Central memory CD4-positive, alpha-beta T cell (primary cell): ENCODE results near the gene SASH1.

Experiments
- DNase-seq: peaks from one replicate; pipeline ENCODE4 v3.0.0; 2022

Gene SASH1

DNA sequence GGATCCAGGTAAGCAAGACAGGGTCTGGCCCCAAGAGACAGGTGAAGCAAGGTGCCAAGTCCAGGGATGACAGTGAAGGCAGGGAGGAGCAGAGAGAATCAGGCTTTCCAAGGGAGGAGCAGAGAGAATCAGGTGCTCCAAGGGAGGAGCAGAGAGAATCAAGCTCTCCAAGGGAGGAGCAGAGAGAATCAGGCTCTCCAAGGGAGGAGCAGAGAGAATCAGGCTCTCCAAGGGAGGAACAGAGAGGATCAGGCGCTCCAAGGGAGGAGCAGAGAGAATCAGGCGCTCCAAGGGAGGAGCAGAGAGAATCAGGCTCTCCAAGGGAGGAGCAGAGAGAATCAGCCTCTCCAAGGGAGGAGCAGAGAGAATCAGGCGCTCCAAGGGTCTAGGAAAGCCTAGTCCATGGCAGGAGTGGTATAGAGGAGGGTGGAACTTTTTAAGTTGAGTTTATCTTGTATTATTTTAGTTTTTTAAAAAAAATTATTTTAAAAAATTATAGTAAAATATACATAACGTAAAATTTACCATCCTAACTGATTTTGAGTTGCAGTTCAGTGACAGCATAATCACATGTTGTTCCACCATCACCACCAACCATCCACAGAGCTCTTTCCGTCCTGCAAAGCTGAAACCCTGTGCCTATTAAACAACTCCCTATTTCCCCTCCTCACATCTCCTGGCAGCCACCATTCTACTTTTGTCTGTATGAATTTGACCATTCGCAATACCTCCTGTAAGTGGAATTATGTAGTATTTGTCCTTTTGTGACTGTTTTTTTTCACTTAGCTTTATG is 64.1 kb downstream of the SASH1 start:
- DNase-seq, result no peak

DNA sequence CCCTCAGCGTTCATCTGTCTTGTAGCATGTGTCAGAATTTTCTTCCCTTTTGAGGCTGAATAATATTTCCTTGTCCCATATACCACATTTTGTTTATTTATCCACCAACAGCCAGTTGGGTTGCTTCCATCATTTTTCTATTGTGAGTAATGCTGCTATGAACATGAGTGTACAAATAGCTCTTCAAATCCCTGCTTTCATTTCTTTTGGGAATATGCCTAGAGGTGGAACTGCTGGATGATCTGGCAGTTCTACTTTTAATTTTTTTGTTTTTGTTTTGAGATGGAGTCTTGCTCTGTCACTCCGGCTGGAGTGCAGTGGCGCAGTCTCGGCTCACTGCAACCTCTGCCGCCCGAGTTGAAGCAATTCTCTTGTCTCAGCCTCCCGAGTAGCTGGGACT is 64.7 kb downstream of the SASH1 start:
- no peak for DNase-seq

DNA sequence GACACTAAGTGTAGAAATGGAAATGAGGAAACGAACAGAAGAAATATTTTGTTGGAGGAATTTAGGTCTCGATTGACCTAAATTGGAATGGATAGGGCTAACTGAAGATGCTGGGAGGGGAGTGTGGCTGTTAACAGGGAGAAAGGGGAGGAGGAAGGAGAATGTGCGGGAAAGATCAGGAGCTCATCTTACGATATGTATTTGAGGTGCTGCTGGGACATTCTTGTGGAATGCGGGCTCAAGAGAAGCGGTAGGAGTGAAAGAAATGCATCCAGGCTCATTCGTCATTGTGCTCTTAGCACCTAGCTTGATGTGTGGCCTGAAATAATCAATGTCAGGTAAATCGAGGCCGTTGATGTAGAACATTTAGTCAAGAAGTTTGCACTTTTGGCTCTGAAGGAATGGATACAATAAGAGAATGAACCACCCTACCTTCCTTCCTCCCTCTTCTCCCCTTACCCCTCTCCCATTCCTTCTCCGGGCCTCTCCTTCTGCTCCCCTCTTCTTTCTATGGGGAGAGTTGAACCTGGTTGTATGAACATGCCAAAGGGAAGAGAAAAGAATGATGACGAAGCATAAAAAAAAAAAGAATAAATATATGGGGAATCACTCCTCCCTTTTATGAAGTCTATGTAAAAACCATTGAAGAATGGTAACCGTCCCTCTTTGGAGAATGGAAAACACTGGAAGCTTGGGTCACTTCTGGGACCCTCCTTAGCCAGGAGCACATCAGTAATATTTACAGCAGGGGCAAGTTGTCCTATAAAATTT is 70.9 kb downstream of the SASH1 start:
- DNase-seq, result no peak

DNA sequence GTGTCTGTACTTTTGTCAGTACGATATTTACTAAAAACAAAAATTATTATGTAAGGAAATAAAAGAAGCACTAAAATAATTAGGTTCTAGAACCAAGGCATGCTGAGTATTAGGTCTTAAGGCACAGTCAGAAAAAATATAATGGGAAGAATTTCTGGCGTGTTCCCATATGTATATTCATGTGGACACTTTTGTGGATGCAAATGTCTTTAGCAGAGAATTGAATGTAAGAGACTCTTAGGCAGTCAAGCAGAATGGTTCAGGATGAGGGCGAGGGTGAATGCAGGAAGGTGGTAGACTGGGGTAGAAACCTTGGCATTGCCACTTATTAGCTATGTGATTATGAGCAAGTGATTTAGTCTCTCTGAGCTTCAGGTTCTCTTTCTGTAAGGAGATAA is 71.5 kb downstream of the SASH1 start:
- DNase-seq, result no peak

DNA sequence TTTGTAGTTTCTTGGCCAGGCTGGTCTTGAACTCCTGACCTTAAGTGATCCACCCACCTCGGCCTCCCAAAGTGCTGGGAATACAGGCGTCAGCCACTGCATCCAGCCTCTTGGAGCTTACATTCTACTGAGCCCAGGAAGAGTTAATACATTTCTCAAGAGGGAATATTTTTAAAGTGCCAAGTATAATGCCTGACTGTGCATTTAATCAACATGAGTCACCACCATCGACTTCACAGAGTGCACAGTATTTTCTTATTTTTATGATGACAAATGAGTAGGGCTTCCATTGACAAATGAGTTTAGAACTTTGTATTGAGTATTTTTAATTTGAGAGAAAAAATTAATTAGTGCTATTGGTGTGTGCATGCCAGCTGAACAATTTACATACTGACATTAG is 72.2 kb downstream of the SASH1 start:
- no peak for DNase-seq

DNA sequence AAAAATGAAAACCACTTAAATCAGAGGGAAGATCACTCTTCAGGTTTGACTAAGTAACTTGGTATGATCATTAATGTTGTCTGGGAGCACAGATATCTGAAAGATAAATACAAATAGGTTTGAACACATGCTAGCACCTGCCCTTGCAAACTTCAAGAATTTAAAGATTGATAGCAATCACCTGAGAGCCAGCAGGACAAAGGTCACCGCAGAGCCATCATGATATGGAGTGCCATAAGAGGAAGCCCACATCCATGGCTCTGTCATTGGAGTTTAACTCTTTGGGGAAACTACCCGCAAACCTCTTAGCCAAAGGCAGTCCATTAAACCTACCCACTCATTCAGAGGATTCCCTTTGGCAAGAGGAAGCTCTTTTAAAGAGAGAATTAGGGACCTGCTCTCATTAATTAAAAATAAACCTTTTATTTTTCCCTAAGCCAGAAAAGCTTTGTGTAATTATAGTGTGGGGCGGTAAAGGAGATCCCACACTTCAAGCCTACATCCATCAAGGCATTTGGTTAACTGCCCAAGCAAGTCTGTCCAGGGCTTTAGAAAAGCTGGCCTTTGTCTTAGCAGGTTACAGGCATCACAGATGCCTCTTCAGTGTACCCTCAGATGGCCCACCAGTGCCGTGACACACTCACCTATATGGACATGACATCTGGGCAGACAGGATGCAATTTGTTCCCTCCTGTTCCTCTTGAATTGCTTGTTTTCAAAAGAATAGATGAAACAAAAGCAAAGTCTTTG is 73.0 kb downstream of the SASH1 start:
- no peak for DNase-seq

DNA sequence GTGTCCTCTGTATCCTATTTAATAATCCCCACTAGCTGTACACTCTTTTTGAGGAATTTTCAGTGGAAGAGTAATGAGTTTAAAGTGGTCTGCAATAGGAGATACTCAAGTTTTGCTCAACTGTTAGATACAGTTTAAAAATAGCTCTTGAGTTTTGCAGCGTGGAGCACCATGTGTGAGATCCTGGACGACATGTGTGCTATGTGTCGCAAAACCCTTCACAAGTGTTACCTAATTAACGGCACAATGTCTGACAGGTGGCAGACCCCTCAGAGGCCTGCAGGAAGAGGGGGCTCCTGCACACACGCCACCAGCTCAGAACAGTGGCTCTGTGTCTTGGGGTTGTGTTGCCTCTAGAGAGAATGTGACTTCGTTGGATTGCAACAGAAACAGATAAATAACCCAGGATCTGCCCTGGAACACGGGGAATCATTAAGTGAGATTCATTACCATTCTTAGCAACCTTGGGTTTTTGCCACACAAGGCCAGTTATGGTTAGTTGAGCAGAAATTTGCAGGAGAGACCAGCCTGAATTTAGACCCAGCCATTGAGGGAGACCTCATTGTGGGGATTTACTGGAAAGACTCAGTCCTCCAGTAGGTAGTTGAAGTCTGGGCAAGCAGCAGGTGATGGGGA is 73.8 kb downstream of the SASH1 start:
- no peak for DNase-seq

DNA sequence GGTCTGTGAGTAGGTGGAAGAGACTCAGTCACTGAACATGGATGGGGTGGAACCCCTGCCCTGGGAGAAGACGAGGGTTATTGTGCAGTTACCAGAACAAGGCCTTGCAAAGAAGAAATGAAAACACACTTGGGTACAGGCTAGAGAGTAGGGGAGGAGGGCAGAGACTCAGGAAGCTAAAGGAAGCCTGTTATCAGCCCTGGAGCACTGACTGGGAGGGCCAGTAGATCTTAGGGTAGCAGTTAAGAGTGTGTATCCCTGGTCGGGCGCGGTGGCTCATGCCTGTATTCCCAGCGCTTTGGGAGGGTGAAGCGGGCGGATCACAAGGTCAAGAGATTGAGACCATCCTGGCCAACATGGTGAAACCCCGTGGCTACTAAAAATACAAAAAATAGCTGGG is 74.4 kb downstream of the SASH1 start:
- DNase-seq, result no peak

DNA sequence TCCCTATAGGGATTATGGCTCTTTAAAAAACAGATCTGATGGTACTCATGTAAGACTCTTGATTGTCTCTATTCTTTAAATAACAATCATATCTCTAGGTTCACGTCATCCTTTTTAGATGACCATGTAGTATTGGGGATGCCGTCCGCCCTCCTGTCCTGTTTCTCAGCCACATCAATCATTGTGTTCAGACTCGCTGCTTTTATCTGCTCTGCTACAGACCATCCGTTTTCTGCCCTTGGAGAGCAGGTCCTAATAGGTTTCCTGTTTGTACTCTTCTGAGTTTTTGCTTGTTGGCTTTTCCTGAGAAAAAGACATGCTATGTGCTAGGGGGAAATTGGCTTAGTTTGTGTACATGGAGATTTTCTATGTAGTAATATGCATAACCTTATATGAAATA is 76.8 kb downstream of the SASH1 start:
- no peak for DNase-seq

DNA sequence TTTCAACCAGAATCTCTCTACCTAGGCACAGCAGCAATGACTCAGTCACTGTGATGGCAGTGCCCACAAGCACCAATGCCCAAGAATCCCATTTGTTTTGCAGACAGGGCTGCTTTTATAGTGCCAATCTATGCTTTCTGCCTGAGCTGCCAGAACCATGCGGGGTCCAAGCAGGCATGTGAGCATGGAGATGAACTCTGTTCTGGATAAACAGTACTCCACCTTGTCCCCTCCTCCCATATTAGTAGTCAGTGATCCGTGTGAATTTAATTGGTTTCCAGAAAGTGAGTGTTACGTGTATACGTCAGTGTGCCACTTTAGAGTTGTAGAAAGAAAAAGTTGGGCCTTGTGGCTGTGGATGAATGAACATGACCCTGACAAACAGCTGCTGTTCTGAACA is 79.4 kb downstream of the SASH1 start:
- DNase-seq, result no peak

DNA sequence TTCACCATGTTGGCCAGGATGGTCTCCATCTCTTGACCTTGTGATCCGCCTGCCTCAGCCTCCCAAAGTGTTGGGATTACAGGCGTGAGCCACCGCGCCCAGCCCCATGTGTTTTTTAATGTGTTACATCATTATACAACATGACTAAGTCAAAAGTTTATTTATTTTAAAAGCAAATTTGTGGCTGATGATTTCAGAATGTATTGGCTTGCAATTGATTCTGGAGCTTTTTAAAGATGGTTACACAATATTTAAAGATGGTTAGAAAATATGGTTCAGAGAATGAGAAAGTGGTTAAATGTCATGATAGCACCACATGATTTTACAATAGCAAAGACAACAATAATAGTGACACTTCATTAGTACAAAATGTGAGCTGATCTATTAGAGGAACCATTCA is 80.5 kb downstream of the SASH1 start:
- DNase-seq, result no peak

DNA sequence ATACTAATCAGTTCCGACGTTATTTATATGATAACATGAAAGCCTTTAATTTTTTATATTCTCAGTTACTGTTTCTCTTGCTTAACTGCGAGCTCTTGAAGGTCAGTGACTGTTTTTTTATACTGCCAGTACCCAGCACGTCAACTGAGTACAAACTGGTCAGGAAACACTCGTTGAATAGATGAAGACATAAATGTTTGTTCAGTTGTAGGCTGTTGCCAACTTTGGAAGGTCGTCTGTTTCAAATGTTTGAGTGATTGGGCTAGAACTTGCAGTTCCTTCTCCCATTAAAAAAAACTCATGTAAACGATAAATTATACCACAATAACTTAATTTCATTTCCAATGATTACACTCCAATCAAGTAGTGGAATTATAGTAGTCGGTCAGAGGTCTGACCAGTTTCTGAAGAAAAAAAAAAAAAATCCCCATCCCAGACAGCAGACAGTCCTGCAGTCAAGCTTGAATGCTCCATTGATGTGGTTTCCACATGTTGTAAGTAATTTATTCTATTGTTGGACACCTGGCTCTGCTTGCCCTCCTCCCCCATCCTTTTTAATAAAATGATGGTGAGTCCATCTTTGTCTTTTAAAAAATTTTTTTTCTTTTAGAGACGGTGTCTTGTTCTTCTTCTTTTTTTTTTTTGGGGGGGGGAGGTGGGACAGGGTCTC is 81.1 kb downstream of the SASH1 start:
- no peak for DNase-seq

DNA sequence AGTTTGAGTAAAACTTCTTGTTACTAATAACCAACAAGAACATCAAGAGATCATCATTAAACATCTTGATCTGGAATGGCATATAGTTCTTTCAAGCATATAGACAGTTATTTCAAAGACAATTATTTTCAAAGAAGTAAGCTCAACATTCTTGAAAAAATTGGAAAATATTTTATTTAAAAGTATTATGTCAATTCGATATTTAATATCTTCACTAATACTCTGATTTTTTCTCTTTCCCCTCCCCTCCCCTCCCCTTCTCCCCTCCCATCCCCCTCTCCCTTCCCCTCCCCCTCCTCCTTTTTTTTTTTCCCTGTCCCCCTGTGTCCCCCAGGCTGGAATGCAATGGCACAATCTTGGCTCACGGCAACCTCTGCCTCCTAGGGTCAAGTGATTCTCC is 82.8 kb downstream of the SASH1 start:
- no peak for DNase-seq

DNA sequence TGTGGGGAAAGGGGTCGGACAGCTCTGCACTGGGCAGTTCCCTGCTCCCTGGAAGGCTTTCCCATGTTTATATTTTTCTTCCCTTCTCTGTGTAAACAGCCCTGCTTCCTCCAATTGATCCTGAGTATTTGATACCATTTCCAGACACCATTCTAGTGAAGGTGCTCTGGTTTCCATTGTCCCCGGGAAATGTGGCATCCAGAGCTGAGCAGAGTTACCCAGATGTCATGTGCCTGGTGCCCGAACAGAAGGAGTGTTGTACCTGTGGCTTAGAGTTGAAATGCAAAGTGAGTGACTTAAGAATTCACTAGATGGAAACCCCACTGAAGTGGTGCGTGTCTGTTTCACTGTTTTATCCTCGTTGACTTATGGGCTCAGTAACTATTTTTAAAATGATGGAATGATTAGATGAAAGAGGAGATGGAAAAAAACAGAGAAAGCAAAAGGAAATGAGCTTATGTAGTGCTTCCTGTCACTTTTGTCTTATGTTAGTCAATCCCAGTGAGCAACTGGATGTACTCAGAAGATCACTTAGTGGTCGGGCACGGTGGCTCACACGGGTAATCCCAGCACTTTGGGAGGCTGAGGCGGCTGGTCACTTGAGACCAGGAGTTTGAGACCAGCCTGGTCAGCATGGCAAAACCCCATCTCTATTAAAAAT is 83.8 kb downstream of the SASH1 start:
- no peak for DNase-seq

DNA sequence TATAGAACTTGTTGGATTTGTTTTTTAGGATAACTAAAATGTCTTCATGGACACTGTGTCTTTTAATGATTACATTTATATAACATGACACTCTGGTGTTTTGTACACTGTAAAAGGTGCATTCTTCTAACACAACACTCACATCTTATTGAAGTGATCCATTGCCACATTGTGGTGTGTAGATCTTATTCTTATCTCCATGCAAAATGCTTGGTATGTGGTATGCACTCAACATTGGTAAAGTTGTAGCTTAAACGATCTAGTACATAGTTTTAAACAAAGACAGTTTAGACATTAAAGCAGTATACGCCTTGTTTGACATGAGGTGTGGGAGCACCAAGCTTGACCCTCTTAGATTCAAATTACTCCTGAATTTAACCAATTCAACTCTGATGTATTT is 84.7 kb downstream of the SASH1 start:
- DNase-seq, result no peak

DNA sequence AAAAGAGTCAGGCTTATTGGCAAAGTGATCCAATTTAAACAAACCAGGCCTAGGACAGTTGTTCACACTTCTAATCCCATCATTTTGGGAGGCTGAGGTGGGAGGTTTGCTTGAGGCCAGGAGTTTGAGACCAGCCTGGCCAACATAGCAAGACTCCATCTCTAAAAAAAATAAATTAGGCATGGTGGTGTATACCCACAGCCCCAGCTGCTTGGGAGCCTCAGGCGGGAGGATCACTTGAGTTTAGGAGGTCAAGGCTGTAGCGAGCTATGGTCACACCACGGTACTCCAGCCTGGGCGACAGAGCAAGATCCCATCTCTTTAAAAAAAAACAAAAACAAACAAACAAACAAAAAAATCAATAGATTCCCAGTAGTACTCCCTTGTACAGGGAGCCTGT is 86.8 kb downstream of the SASH1 start:
- no peak for DNase-seq

DNA sequence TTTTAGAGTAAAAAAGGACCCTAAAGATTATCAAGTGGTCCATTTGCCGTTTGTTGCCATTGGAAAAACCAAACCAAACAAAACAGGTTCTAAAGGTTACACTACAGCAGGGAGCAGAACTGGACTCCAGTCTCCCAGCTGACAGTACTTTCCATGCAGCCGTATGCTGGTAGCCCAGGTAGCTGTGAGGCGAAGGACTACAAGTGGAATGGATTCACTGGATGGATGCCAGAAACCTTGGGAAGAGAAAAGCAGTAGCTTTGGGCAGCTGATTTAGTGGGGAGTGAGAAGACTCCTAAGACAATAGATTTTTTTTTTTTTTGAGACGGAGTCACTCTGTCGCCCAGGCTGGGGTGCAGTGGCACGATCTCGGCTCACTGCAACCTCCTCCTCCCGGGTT is 88.3 kb downstream of the SASH1 start:
- no peak for DNase-seq

DNA sequence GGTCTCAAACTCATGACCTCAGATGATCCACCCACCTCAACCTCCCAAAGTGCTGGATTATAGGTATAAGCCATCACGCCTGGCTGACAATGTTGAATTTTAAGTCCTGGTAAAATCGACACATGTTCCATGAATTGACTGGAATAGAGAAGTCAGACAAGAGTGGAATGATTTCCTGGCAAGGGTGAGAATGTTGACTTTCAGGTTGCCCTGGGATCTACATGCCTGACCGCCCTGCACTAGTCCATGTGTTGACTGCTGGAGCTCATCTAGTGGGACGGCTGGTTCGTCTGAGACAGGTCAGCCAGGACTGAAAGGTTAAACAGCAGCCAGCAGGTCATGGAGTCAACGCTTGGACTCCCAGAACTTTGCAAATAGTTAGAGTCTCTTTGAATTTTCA is 88.8 kb downstream of the SASH1 start:
- DNase-seq, result no peak

DNA sequence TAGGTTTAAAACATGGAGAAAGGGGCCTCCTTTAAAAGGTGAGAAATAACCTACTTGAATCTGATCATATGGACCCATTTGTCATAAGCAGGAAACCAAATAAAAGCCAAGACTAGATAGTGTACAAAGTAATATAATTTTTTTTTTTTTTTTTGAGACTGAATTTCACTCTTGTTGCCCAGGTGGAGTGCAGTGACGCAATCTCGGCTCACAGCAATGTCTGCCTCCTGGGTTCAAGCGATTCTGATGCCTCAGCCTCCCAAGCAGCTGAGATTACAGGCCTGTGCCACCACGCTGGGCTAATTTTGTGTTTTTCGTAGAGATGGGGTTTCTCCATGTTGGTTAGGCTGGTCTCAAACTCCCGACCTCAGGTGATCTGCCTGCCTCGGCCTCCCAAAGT is 89.2 kb downstream of the SASH1 start:
- no peak for DNase-seq

DNA sequence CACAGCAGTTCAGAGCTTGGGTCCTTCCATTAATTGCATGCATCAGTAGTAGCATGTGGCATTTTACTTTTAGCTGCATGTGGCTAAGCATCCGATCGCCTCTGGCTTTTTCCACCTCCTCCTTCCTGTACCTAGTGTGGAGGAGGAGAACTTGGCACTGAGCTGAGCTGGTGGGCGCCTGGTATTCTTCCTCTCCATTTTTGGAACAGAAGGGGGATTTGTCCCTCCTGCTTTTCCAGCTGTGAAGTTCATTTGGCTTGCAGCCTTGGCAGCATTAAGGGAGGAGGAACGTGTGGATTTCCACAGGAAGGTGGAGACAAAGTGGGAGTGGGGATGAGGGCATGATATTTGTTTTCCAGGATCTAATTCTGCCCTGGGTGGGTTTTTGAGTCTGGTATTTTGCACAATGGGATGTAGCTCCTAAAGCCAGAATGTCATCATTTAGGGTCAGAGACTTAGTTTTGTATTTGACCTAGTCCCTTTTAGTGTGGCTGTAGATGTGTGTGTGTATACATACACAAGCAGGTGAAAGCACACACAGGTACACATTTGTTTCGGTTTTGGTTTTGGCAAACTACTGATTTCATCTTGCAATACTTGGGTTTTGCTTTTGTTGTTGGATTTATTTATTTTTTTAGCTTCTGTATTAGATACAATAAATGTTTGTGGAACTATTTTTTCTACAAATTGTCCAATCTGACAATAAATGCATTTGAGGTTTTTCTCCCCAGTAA is 90.0 kb downstream of the SASH1 start:
- no peak for DNase-seq

DNA sequence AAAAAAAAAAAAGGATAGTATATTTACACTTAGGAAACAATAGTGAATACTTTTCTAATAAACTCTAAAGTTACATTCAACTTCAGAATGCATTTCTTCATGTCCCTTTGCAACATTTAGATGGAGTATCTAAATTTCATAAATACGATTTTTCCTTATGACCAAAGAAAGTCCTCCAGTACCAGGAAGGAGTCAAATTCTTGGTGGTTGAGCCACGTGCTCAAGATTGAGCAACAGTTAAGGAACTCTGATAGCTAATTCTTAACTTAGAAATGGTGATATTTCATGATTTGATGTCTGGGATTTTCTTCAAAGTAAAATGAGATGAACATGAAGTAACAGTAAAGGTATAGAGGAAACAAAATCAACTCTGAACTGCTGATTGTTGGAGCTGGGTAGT is 92.7 kb downstream of the SASH1 start:
- DNase-seq, result no peak
